Measurements from ENCODE around the gene LAMA4. TPM values are rescaled to one million over a fixed set of nuclear protein-coding genes. Genes with fewer than 3 reads are reported as not detected.
A peak's percentile ranks its signal among the peaks of the same experiment; 100 is the strongest.

Gene LAMA4
- total RNA-seq, 6 experiments from 2014 or later = 80.6 to 130 (median 89.8) TPM

DNA sequence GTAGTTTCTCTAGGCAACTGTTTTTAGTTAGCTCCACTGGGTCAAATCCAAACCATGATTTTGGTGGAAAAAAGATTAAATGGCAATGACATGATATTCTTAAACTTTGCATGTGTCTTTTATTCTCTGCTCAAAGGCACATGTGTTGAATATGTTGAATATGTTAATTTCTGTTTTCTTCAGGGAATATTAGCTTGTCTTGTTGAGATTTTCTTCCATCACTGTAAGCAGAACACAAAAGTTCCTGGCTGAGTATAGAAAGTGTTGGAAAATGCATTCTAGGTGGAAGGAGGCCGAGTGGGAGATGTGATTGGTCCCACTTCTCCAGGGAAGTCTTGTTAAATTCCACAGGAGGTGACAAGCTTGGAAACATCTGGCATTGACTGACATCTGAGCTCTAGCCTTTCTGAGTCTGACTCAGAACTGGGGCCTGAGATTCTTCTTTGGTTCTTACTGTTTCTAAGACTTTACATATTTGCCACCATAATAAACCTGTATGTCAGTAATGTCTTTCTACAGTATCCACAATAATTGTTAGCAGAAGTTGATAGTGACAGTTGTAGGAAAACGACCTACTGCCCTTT lies 81.1 kb downstream of the LAMA4 start:
- DNase-seq = no peak
- no peaks in the 10 kb centered on the region for H3K9me3 Mint-ChIP-seq
- no peaks in the 10 kb centered on the region; the same call in 1 of the 2 replicates for H3K27me3 Mint-ChIP-seq (ENCODE audit: insufficient read depth)
- no peak overlapping the region for H3K4me3 Mint-ChIP-seq
- no peak overlapping the region for H3K27ac Mint-ChIP-seq
- TF ChIP-seq, protein P1, sequence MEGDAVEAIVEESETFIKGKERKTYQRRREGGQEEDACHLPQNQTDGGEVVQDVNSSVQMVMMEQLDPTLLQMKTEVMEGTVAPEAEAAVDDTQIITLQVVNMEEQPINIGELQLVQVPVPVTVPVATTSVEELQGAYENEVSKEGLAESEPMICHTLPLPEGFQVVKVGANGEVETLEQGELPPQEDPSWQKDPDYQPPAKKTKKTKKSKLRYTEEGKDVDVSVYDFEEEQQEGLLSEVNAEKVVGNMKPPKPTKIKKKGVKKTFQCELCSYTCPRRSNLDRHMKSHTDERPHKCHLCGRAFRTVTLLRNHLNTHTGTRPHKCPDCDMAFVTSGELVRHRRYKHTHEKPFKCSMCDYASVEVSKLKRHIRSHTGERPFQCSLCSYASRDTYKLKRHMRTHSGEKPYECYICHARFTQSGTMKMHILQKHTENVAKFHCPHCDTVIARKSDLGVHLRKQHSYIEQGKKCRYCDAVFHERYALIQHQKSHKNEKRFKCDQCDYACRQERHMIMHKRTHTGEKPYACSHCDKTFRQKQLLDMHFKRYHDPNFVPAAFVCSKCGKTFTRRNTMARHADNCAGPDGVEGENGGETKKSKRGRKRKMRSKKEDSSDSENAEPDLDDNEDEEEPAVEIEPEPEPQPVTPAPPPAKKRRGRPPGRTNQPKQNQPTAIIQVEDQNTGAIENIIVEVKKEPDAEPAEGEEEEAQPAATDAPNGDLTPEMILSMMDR (IDR thresholded peaks at IDR 0.05) = no peak
- H3K36me3 Mint-ChIP-seq (ENCODE audit: low read depth) = peaks cover 16% of the 10 kb centered on the region; the same call in 1 of the 2 replicates
- H3K4me1 Mint-ChIP-seq (ENCODE audit: low read depth) = no peaks in the 10 kb centered on the region

DNA sequence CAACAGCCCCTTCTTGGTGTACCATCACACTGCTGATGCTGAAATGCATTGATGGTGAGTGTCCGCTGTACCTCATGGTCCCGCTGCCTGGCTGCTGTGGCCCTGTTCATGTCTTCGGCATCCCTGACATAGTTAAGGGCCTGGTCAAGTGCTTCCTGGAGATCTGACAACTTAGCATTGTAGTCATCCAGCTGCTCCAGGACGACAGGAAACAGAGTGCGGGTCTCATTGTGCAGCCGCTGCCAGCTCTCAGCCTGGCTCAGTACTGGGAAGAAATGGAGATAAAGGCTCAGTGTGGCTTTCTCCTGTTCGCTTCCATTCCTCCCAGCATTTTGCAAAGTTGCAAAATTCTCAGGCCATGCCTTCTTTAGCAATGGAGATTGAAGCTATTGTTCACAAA lies 81.8 kb downstream of the LAMA4 start:
- H3K4me3 Mint-ChIP-seq = no peak overlapping the region
- DNase-seq = no peak
- no peaks in the 10 kb centered on the region; the same call in 1 of the 2 replicates for H3K27me3 Mint-ChIP-seq (ENCODE audit: insufficient read depth)
- H3K9me3 Mint-ChIP-seq = no peaks in the 10 kb centered on the region
- TF ChIP-seq, protein P1 (IDR thresholded peaks at IDR 0.05) = no peak
- no peak overlapping the region for H3K27ac Mint-ChIP-seq
- no peaks in the 10 kb centered on the region for H3K4me1 Mint-ChIP-seq (ENCODE audit: low read depth)
- peaks cover 16% of the 10 kb centered on the region; the same call in 1 of the 2 replicates for H3K36me3 Mint-ChIP-seq (ENCODE audit: low read depth)

DNA sequence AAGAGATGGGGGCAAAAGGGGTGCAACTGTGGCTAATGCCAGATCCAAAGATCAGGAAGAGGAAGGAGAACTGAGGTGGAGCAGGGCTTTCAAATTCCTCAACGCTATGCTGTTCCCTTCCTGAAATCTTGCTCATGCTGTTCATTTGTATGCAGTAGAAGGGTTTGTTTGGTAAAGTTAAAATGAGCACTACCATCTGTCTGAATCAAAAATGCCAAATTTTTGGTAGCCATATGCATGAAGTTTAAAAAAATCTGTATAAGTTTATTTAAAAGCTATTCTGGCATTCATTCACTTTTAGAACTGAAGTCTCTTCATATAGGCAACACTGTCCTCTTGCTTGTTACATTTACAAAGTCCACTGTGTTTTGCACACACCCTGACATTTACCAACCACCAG lies 84.8 kb downstream of the LAMA4 start:
- H3K27ac Mint-ChIP-seq = no peak overlapping the region
- H3K4me3 Mint-ChIP-seq = no peak overlapping the region
- TF ChIP-seq, protein P1 (IDR thresholded peaks at IDR 0.05) = no peak
- H3K9me3 Mint-ChIP-seq = no peaks in the 10 kb centered on the region
- no peaks in the 10 kb centered on the region for H3K4me1 Mint-ChIP-seq (ENCODE audit: low read depth)
- DNase-seq = no peak
- H3K36me3 Mint-ChIP-seq (ENCODE audit: low read depth) = peaks cover 11% of the 10 kb centered on the region; the same call in 1 of the 2 replicates
- no peaks in the 10 kb centered on the region; the same call in 1 of the 2 replicates for H3K27me3 Mint-ChIP-seq (ENCODE audit: insufficient read depth)

DNA sequence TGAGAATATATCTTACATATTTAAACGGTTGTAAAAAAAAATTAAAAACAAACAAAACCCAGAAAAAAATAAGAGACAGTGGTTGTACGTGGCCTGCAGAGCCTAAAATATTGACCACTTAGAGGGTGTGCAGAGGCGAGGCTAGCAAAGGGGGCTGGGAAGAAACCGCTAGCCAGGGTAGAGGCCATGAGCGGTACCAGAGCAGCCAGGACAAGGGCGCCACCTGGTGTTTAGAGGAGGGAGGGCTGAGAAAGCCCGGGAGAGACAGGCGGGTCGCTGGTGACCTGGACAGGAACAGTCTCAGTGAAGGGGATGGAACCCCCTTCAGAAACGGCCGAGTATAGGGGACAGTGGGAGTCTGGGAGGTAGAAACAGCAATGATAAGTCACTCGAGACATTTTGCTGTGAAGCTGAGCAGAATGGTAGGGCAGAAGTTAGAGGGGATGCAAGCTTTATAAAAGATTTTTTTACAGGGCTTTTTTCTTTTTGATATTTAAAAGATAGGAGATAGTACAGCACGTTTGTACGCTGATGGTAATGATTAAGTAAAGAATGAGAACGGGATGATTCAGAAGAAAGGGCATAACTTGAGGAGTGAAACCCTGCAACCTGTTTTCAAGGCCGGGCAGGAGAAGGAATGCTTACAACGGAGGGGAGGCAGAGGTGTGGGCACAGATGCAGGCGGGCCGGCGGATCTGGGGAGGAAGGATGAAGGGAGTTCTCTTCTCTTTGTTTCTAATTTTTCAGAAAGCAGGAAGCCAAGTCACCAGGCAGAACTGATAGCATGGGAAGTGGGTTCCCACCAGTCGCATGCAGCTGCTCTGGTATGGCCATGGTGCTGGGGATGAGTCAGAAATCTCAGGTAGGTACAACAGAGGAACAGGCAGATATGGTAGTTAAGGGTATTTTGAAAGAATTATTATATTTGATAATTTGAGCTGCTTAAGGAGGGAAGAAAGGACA lies 90.8 kb downstream of the LAMA4 start:
- Mint-ChIP-seq H3K36me3 (ENCODE audit: low read depth) (peaks cover 25% of the 10 kb centered on the region), H3K4me3 (no peak overlapping the region), H3K9me3 (no peaks in the 10 kb centered on the region), H3K27me3 (ENCODE audit: insufficient read depth) (no peaks in the 10 kb centered on the region), H3K27ac (peak overlapping the region; percentile 58; the same call in 1 of the 2 replicates), H3K4me1 (ENCODE audit: low read depth) (peaks cover 8% of the 10 kb centered on the region)
- TF ChIP-seq, protein P1 (IDR thresholded peaks at IDR 0.05) = peak; percentile 93
- DNase-seq = peak; percentile 42

DNA sequence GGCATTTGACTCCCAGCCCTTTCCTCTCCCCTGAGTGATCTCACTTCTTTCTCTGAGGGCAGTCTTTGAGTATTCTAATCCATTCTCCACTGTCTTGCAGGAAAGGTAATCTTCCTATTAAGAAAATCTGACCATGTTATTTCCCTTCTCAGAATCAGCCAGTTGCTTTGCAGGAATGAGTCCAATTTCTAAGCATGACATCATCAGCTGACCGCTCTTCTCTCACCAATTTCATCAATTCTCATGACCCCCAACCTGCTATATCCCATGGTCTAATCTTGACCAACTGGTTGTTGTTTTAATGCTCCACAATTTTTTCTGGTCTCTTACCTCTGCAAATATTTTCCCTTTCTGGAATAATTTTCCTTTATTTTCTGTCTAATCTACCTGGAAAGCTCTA lies 93.6 kb downstream of the LAMA4 start:
- Mint-ChIP-seq H3K9me3 (no peaks in the 10 kb centered on the region), H3K4me1 (ENCODE audit: low read depth) (peaks cover 23% of the 10 kb centered on the region), H3K36me3 (ENCODE audit: low read depth) (peaks cover 28% of the 10 kb centered on the region), H3K27ac (no peak overlapping the region), H3K4me3 (no peak overlapping the region), H3K27me3 (ENCODE audit: insufficient read depth) (no peaks in the 10 kb centered on the region)
- TF ChIP-seq, protein P1 (IDR thresholded peaks at IDR 0.05) = no peak
- DNase-seq = no peak

Data from HFFc6 (cell line).